Measurements from ENCODE around the gene MTERF4. TPM values are rescaled to one million over a fixed set of nuclear protein-coding genes. Genes with fewer than 3 reads are reported as not detected.

Gene MTERF4
- total and polyA plus RNA-seq, 2 of the 13 experiments (the other 11 are each of a cell fraction or from before 2014, with no cell fraction given), result 50.5 to 59.8 TPM

- peak; percentile 15 for FAIRE-seq
These were observed 21.5 kb downstream of the MTERF4 start for GRCh38 chr2:241080405-241081189.

DNA sequence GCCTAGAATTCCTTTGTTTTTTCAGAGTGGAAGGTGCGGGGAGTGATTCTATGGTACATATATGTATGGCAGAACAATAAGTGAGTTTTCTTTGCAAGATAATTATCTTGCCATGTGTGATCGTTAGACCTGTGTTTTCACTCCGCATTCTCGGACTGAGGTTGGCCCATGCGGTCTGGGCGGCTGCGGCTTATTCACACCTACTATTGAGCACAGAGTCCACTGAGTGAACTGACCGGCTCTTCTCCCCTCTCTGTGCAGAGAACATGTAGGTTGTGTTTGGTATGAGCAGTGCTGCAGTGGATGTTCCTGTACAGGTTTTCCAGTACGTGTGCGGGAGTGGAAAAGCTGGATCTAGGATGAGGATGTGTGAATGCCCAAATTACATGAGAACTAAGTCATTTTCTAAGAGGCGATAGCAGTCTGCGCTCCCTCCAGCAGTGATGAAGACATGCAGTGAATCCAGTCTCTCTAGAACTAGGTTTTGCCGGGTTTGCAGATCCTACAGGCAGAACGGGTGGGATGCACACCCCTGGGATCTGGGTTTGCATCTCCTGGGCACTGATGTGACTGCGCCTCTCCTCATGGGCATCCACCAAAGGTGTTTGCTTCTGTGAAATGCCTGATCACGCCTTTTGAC lies 27.1 kb downstream of the MTERF4 start:
- FAIRE-seq, result no peak
- ATAC-seq, result no peak
- Histone ChIP-seq H3K4me2 (ENCODE audit: low read depth, low read length) (no peak overlapping the region), H2AFZ (ENCODE audit: low read length) (no peak overlapping the region), H3K27ac (ENCODE audit: extremely low read length, insufficient read depth, low read length) (no peak overlapping the region), H3K9me3 (ENCODE audit: low read length) (no peaks in the 10 kb centered on the region), H3K9ac (ENCODE audit: insufficient read depth, low read depth, low read length) (no peak overlapping the region), H3K27me3 (ENCODE audit: control insufficient read depth in 1 of 2, insufficient read depth in 2 of 2, low read length in 2 of 2) (peaks cover 6 to 10% of the 10 kb centered on the region in 2 experiments), H3K4me1 (ENCODE audit: insufficient read depth, low read length) (peaks cover 25% of the 10 kb centered on the region), H3K36me3 (replicated peaks in 1 of 2; ENCODE audit: control insufficient read depth in 1 of 2, insufficient read depth in 2 of 2, low read length in 2 of 2) (peaks cover 1 to 4% of the 10 kb centered on the region in 2 experiments; a peak in 1 of 5 replicates), H4K20me1 (ENCODE audit: insufficient read depth, low read length) (no peaks in the 10 kb centered on the region; the same call in 1 of the 2 replicates), H3K4me3 (replicated peaks in 1 of 3; ENCODE audit: insufficient read depth in 1 of 3, low read depth in 2 of 3, low read length in 3 of 3) (no peak overlapping the region), H3K79me2 (ENCODE audit: insufficient read depth, low read length) (no peaks in the 10 kb centered on the region)
- BruUV-seq (replicated peaks), result no TSS peak
- intact Hi-C loops (cut with micrococcal nuclease; ENCODE audit: unreplicated experiment), result no loop called here
- no peak for DNase-seq (ENCODE audit: low spot score)
- 93% methylated on average over 16 of the region's 16 CpGs for WGBS (ENCODE audit: low lambda C conversion rate)
- TF ChIP-seq ZNF768 (CRISPR knock-in tag; IDR thresholded peaks at IDR 0.05), result no peak
- ChIA-PET POLR2A (no interaction called here), CTCF (ENCODE audit: low intra/inter-chr PET ratio, low total read pairs) (no interaction called here)
- in situ Hi-C loops (cut with HindIII; ENCODE audit: extremely low pct_ligation_motif_present, low pct_unique_long_range_greater_than_20kb), result no loop called here

More at GRCh38 chr2:241080405-241081189, 21.5 kb downstream of the MTERF4 start:
- in situ Hi-C loops (cut with HindIII; ENCODE audit: extremely low pct_ligation_motif_present, low pct_unique_long_range_greater_than_20kb) (no loop called here), intact Hi-C loops (cut with micrococcal nuclease; ENCODE audit: unreplicated experiment) (no loop called here)
- H3K4me2 ChIP-seq (ENCODE audit: low read depth, low read length), result peak overlapping the region; percentile 73
- H3K36me3 ChIP-seq (replicated peaks in 1 of 2; ENCODE audit: control insufficient read depth in 1 of 2, insufficient read depth in 2 of 2, low read length in 2 of 2), result no peaks in the 10 kb centered on the region
- H4K20me1 ChIP-seq (ENCODE audit: insufficient read depth, low read length), result no peaks in the 10 kb centered on the region; the same call in 1 of the 2 replicates
- H3K27ac ChIP-seq (ENCODE audit: extremely low read length, insufficient read depth, low read length), result no peak overlapping the region
- no peak for TF ChIP-seq MTA3 (CRISPR knock-in tag; IDR thresholded peaks at IDR 0.05)
- peak; percentile 17; the same call in 1 of the 2 replicates for TF ChIP-seq CEBPB (IDR thresholded peaks at IDR 0.05; ENCODE audit: borderline replicate concordance, low read depth, low read length)
- peak; percentile 58 for ATAC-seq
- DNase-seq (ENCODE audit: low spot score), result no peak
- no TSS peak for BruUV-seq (replicated peaks)
- peak overlapping the region in 1 of 3 experiments; percentile 49; a peak in 2 of 6 replicates for H3K4me3 ChIP-seq (replicated peaks in 1 of 3; ENCODE audit: insufficient read depth in 1 of 3, low read depth in 2 of 3, low read length in 3 of 3)
- POLR2A ChIA-PET, result no interaction called here
- no peak overlapping the region for H2AFZ ChIP-seq (ENCODE audit: low read length)
- no peak overlapping the region for H3K9ac ChIP-seq (ENCODE audit: insufficient read depth, low read depth, low read length)
- H3K9me3 ChIP-seq (ENCODE audit: low read length), result no peaks in the 10 kb centered on the region
- 46% methylated on average over 17 of the region's 18 CpGs for WGBS (ENCODE audit: low lambda C conversion rate)
- H3K4me1 ChIP-seq (ENCODE audit: insufficient read depth, low read length), result peaks cover 28% of the 10 kb centered on the region
- H3K79me2 ChIP-seq (ENCODE audit: insufficient read depth, low read length), result no peaks in the 10 kb centered on the region
- CTCF ChIA-PET (ENCODE audit: low intra/inter-chr PET ratio, low total read pairs), result interaction anchor here (0.6 kb wide), 1 partner anchor 131 kb away, joined by 3 read pairs; no protein-coding TSS in a partner anchor
- H3K27me3 ChIP-seq (ENCODE audit: control insufficient read depth in 1 of 2, insufficient read depth in 2 of 2, low read length in 2 of 2), result no peaks in the 10 kb centered on the region
